K562 (cell line): Measurements from ENCODE around the gene ARAP1. TPM values are rescaled to one million over a fixed set of nuclear protein-coding genes. Genes with fewer than 3 reads are reported as not detected.

Source experiments
- ATAC-seq: fragments of 200-7000 bp; cut with Tn5 transposase; 3 replicates; pipeline ENCODE4 v1.9.1; 2020; ENCODE audit warnings: moderate library complexity
- BruUV-seq: library from RNA; stranded (reverse); fragments of 400-500 nt; replicated peaks from 2 replicates; lab custom pipeline; 2021; lab: Mats Ljungman, UMichigan
- CTCF ChIA-PET: fragments of 300-600 bp; formaldehyde crosslinking; extraction: SDS; loops from one replicate; lab custom pipeline; 2021; ENCODE audit warnings: low intra/inter-chr PET ratio; lab: Yijun Ruan, JAX
- POLR2A ChIA-PET: fragments of 300-600, 350-650 bp; sonication (Branson Sonifier 250); formaldehyde crosslinking; extraction: SDS; loops from one replicate; lab custom pipeline; 2021; ENCODE audit warnings: antibody characterized with exemption, inconsistent platforms; lab: Yijun Ruan, JAX
- DNase-seq, 4 experiments: peaks; one replicate each; pipeline versions ENCODE4 v3.0.0 to v3.0.0-alpha.2; 2011 to 2018; ENCODE audit warnings: low spot score in 3 of 4, mixed read lengths in 3 of 4; ENCODE audit errors: extremely low read depth in 1 of 4
- FAIRE-seq: peaks from 2 replicates; lab custom pipeline; 2011; peaks lifted over from hg19 to GRCh38; lab: Jason Lieb, UNC
- H2AFZ ChIP-seq: 2 replicates; pipeline ENCODE4 v1.6.0; 2011; ENCODE audit warnings: low read depth, low read length, control low read depth, inconsistent platforms
- H3K27ac ChIP-seq: fragments of 200-600 bp; 3 replicates; pipeline ENCODE4 v1.8.0; 2011; ENCODE audit warnings: low read depth, mild to moderate bottlenecking, control low read depth, inconsistent platforms, low read length, moderate library complexity, mixed read lengths; ENCODE audit errors: extremely low read depth
- H3K27me3 ChIP-seq, 2 experiments: fragments of 300-600 bp in 1 of 2; 2 replicates in 1 of 2; 3 replicates in 1 of 2; pipeline versions ENCODE4 v1.6.0 to v1.8.0; 2011; ENCODE audit warnings: inconsistent platforms in 2 of 2, low read length in 2 of 2, mild to moderate bottlenecking in 1 of 2, mixed read lengths in 1 of 2, moderate library complexity in 1 of 2; ENCODE audit not compliant: control insufficient read depth in 2 of 2, insufficient read depth in 2 of 2
- H3K36me3 ChIP-seq: fragments of 300-600 bp; 3 replicates; pipeline ENCODE4 v1.8.0; 2011; ENCODE audit warnings: mild to moderate bottlenecking, low read length, inconsistent platforms; ENCODE audit not compliant: control insufficient read depth, insufficient read depth
- H3K4me1 ChIP-seq, 2 experiments: fragments of 200-600 bp in 1 of 2; replicated peaks in 1 of 2; 2 replicates in 1 of 2; 3 replicates in 1 of 2; pipeline versions ENCODE4 v1.5.1 to v1.8.0; 2011; ENCODE audit warnings: inconsistent platforms in 2 of 2, low read length in 2 of 2, mild to moderate bottlenecking in 1 of 2, mixed read lengths in 1 of 2, moderate library complexity in 1 of 2; ENCODE audit not compliant: control insufficient read depth in 2 of 2, insufficient read depth in 2 of 2
- H3K4me2 ChIP-seq: 2 replicates; pipeline ENCODE4 v1.6.1; 2011; ENCODE audit warnings: low read length, control low read depth, inconsistent platforms, mixed read lengths; ENCODE audit not compliant: insufficient read depth
- H3K4me3 ChIP-seq: fragments of 200-600 bp; sonication (generic), shearing (Covaris generic); 2 replicates; pipeline ENCODE4 v1.5.1; 2016; ENCODE audit warnings: control low read depth, inconsistent platforms
- H3K79me2 ChIP-seq: fragments of 200-600 bp; 3 replicates; pipeline ENCODE4 v1.8.0; 2011; ENCODE audit warnings: low read length, inconsistent platforms; ENCODE audit not compliant: control insufficient read depth, insufficient read depth
- H3K9ac ChIP-seq, 2 experiments: 2 replicates each; pipeline versions ENCODE4 v1.6.0 to v1.6.1; 2011; ENCODE audit warnings: low read depth in 2 of 2, low read length in 2 of 2, control low read depth in 1 of 2, inconsistent platforms in 1 of 2, mild to moderate bottlenecking in 1 of 2, mixed read lengths in 1 of 2; ENCODE audit not compliant: insufficient read depth in 1 of 2
- H3K9me1 ChIP-seq: one replicate; pipeline ENCODE4 v1.6.0; 2011; ENCODE audit warnings: inconsistent platforms, mild to moderate bottlenecking, low read length, moderate library complexity; ENCODE audit not compliant: control insufficient read depth, insufficient read depth
- H3K9me3 ChIP-seq: replicated peaks from 2 replicates; pipeline ENCODE4 v1.5.1; 2011; ENCODE audit warnings: low read depth, low read length, inconsistent platforms; ENCODE audit not compliant: control insufficient read depth, insufficient read depth
- H4K20me1 ChIP-seq: replicated peaks from 2 replicates; pipeline ENCODE4 v1.6.1; 2011; ENCODE audit warnings: low read length, inconsistent platforms, mixed read lengths; ENCODE audit not compliant: control insufficient read depth, insufficient read depth
- ARID3B ChIP-seq: fragments of 250-450 bp; sonication (Bioruptor Pico); IDR thresholded peaks from 2 replicates; pipeline ENCODE4 v1.4.0; 2020; ENCODE audit warnings: borderline replicate concordance
- BCOR ChIP-seq: fragments of 450-650 bp; IDR thresholded peaks from 2 replicates; pipeline ENCODE4 v1.6.1; 2016
- CBFA2T2 ChIP-seq: fragments of 450-650 bp; conservative IDR thresholded peaks from 2 replicates; pipeline ENCODE4 v1.6.1; 2017; ENCODE audit warnings: mild to moderate bottlenecking
- CGGBP1 ChIP-seq: fragments of 250-450 bp; sonication (Bioruptor Pico); IDR thresholded peaks from 2 replicates; pipeline ENCODE4 v1.9.0; 2021; ENCODE audit warnings: mild to moderate bottlenecking
- GATA2 ChIP-seq: sonication (generic); formaldehyde crosslinking; IDR thresholded peaks from 2 replicates; pipeline ENCODE4 v1.4.0; 2020; ENCODE audit warnings: mild to moderate bottlenecking, missing genetic modification reagents
- NBN ChIP-seq: fragments of 450-650 bp; IDR thresholded peaks from 2 replicates; pipeline ENCODE4 v1.6.1; 2016; ENCODE audit warnings: low read depth, mild to moderate bottlenecking
- NFE2 ChIP-seq: IDR thresholded peaks from 2 replicates; pipeline ENCODE4 v1.6.1; 2014; ENCODE audit warnings: antibody characterized with exemption, low read depth
- SMAD2 ChIP-seq: fragments of 150-350 bp; IDR thresholded peaks from 2 replicates; pipeline ENCODE4 v1.6.1; 2014; ENCODE audit warnings: low read depth, mild to moderate bottlenecking, low read length
- SRF ChIP-seq, 2 experiments: fragments of 250-450, 450-650 bp in 1 of 2; sonication (Bioruptor Pico) in 1 of 2; sonication (generic) in 1 of 2; formaldehyde crosslinking; IDR thresholded peaks; 2 replicates each; pipeline versions ENCODE4 v1.5.0 to v1.5.1; 2020 to 2022; ENCODE audit warnings: mild to moderate bottlenecking in 1 of 2, missing genetic modification reagents in 1 of 2
- STAT6 ChIP-seq: sonication (generic); formaldehyde crosslinking; IDR thresholded peaks from 2 replicates; pipeline ENCODE4 v1.8.1; 2023; ENCODE audit warnings: mild to moderate bottlenecking, missing genetic modification reagents
- THRAP3 ChIP-seq: fragments of 450-650 bp; IDR thresholded peaks from 2 replicates; pipeline ENCODE4 v1.6.1; 2016; ENCODE audit warnings: mild to moderate bottlenecking, inconsistent platforms, borderline replicate concordance
- ZNF263 ChIP-seq: sonication (generic); formaldehyde crosslinking; IDR thresholded peaks from 2 replicates; pipeline ENCODE4 v1.8.0; 2022; ENCODE audit warnings: mild to moderate bottlenecking, missing genetic modification reagents, borderline replicate concordance
- ZNF583 ChIP-seq: fragments of 250-450 bp; sonication (Bioruptor Pico); IDR thresholded peaks from 2 replicates; pipeline ENCODE4 v1.4.0; 2020
- ZNF79 ChIP-seq: fragments of 250-450 bp; sonication (Bioruptor Pico); IDR thresholded peaks from 2 replicates; pipeline ENCODE4 v1.4.0; 2020; ENCODE audit warnings: low read depth, mild to moderate bottlenecking, moderate library complexity
- ZNF830 ChIP-seq: fragments of 250-450 bp; sonication (Bioruptor Pico); IDR thresholded peaks from 2 replicates; pipeline ENCODE4 v1.5.0; 2021; ENCODE audit warnings: mild to moderate bottlenecking
- WGBS: fragments of 100-300 bp; shearing (Covaris generic); methylation state at CpG from one replicate; pipeline ENCODE4 v1.1.6; 2016; ENCODE audit warnings: low coverage, mixed read lengths; ENCODE audit not compliant: insufficient coverage; ENCODE audit errors: missing lambda C conversion rate; 5-methylcytosine and 5-hydroxymethylcytosine counted together
- in situ Hi-C: fragments of 300-500 bp; cut with MboI; formaldehyde crosslinking; loops from 4 replicates; pipeline ENCODE4 v1.15.0; 2018; ENCODE audit warnings: inconsistent platforms, mixed read lengths
- intact Hi-C: fragments of 100-400 bp; cut with micrococcal nuclease; formaldehyde crosslinking; loops from 2 replicates; pipeline ENCODE4 v1.14.2; 2022
- polyA plus RNA-seq, 8 experiments: library from polyadenylated mRNA; depleted of rRNA in 4 of 8; stranded (reverse) in 5 of 8; unstranded in 3 of 8; fragments of >200 nt; fragmentation: Nextera tagmentation in 2 of 8; fragmentation: Illumina TruSeq in 1 of 8; extraction: Ambion mirVana in 2 of 8; extraction: Trizol in 1 of 8; gene quantifications; 2 replicates each; pipeline versions ENCODE4 v1.2.1 to v1.2.3, GENCODE V29; 2011 to 2014; ENCODE audit warnings: inconsistent platforms in 1 of 8, missing spikeins in 1 of 8
- total RNA-seq, 7 experiments: library from RNA; depleted of rRNA in 6 of 7; stranded (reverse); fragments of >200 nt in 6 of 7; fragmentation: Illumina TruSeq in 2 of 7; extraction: Trizol in 2 of 7; gene quantifications; 2 replicates each; pipeline versions ENCODE4 v1.2.1 to v1.2.3, GENCODE V29; 2011 to 2021; ENCODE audit warnings: low replicate concordance in 1 of 7

ARAP1 gene
- total and polyA plus RNA-seq, 9 of the 15 experiments (the other 6 are each of a cell fraction or from before 2014, with no cell fraction given): 0.23 to 67.0 (median 24.6) TPM

- no peak for TF ChIP-seq THRAP3
- TF ChIP-seq ZNF583 (CRISPR knock-in tag): no peak
- no peak for TF ChIP-seq ZNF263 (CRISPR knock-in tag)
- TF ChIP-seq ZNF79: no peak
- no peak for TF ChIP-seq SRF (CRISPR knock-in tag; IDR thresholded peaks at IDR 0.05)
- TF ChIP-seq NFE2: no peak
- no peak for TF ChIP-seq CGGBP1
- TF ChIP-seq ZNF830 (CRISPR knock-in tag): no peak
- no peak for TF ChIP-seq CBFA2T2
- TF ChIP-seq NBN: no peak
- no peak for TF ChIP-seq BCOR
- TF ChIP-seq ARID3B: no peak
- TF ChIP-seq SMAD2: no peak
- no peak for TF ChIP-seq GATA2
- TF ChIP-seq STAT6: no peak
- 8% methylated on average over 1 of the region's 2 CpGs for WGBS
- intact Hi-C loops: no loop called here
- Histone ChIP-seq H3K36me3 (no peaks in the 10 kb centered on the region), H3K9me1 (no peaks in the 10 kb centered on the region), H3K9me3 (no peaks in the 10 kb centered on the region), H3K27me3 (peaks cover 7 to 74% of the 10 kb centered on the region in 2 experiments; a peak in 4 of 5 replicates), H4K20me1 (peaks cover 18% of the 10 kb centered on the region), H3K79me2 (no peaks in the 10 kb centered on the region), H3K27ac (no peak overlapping the region), H3K4me3 (no peak overlapping the region), H2AFZ (no peak overlapping the region), H3K4me1 (peaks cover 0 to 14% of the 10 kb centered on the region in 2 experiments; a peak in 2 of 5 replicates), H3K4me2 (no peak overlapping the region), H3K9ac (no peak overlapping the region)
- ATAC-seq (no peak), DNase-seq (no peak), FAIRE-seq (no peak)
- ChIA-PET CTCF (no interaction called here), POLR2A (interaction anchor here (0.6 to 1.3 kb wide), 2 partner anchors 9 to 72 kb away, joined by 3 to 5 read pairs; no protein-coding TSS in a partner anchor)
- in situ Hi-C loops: loop anchor here (10.0 kb wide), 1 partner anchor 200 kb away; no protein-coding TSS in a partner anchor
- no TSS peak for BruUV-seq
Observed at GRCh38 chr11:72675221-72675620, 77.0 kb downstream of the ARAP1 start.
